Fibroblast of skin of left quadriceps (primary cell): Measurements from ENCODE around the gene TELO2.
"Not testable (repeated sequence)": the region's sequence is repeated elsewhere in the genome, so short reads cannot be mapped to it uniquely, and the experiment has no call there.

Experiments used
- DNase-seq, 2 experiments: peaks; one replicate each; pipeline ENCODE4 v3.0.0-alpha.2; 2013; ENCODE audit warnings: low read depth in 2 of 2

TELO2 gene

GRCh38 chr16:1457489-1458245 lies 35.5 kb upstream of the TELO2 start:
- no peak for DNase-seq

GRCh38 chr16:1458336-1458976 lies 34.7 kb upstream of the TELO2 start:
- peak; percentile 5 to 8 for DNase-seq

DNA sequence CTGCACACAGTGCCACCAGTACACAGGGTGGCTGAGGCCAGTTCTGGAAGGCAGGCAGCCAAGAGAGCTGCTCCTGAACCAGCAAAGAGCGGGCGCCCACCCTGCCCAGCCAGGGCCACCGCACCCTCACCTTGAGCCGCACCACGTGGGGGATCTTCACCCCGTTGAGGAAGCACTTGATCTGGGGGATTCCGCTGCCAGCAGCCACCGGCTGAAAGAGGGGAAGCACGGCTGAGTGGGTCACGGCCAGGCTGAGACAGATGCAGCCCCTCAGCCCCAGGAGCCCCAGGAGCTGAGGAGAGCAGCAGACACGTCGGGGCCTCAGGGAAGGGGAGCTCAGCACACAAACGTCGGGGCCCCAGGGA lies 34.2 kb upstream of the TELO2 start:
- no peak for DNase-seq

GRCh38 chr16:1459967-1460366 lies 33.2 kb upstream of the TELO2 start:
- no peak for DNase-seq

DNA sequence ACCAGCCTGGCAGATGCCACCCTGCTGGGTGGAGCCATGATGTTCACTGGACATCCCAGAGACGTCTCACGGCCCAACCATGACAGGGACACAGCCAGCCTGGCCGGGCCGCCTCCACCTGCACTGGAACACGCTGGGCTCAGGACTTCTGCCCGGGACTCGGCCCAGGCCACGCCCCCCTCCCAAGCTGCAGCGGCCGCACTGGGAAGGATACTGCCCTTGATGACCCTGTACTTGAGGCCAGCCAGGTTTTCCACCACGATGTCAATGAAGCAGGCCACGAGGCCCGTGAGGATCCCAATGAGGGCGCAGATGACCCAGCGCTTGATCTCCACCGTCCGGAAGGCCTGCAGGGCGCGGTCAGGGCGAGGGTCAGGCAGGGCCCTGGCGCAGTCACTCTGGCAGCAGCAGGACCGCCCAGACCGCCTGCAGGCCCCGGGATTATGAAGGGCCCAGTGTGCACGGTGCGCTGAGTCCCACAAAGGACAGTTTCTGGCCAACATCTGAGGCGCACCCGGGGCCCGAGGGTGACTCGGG lies 32.5 kb upstream of the TELO2 start:
- DNase-seq, result no peak

DNA sequence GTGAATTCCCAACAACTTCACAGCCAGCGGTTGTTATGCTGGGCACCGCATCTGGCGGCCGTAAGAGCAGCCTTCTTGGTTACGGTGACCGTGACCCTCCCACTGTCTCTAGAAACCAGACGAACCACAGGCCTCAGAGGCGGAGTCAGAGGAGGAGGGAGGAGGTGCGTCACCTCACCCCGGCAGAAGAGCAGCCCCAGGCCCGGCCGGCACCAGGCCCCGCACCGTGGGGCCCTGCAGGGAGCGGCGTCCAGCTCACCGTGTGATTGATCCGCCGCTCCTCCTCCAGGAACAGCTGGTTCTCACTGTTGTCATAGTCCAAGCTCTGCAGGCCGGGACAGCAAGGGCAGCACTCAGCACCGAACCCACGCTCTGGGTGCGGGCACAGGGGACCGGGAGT lies 32.0 kb upstream of the TELO2 start:
- DNase-seq, result no peak

- DNase-seq, result no peak
These were observed 28.8 kb upstream of the TELO2 start for GRCh38 chr16:1464196-1464893.

DNA sequence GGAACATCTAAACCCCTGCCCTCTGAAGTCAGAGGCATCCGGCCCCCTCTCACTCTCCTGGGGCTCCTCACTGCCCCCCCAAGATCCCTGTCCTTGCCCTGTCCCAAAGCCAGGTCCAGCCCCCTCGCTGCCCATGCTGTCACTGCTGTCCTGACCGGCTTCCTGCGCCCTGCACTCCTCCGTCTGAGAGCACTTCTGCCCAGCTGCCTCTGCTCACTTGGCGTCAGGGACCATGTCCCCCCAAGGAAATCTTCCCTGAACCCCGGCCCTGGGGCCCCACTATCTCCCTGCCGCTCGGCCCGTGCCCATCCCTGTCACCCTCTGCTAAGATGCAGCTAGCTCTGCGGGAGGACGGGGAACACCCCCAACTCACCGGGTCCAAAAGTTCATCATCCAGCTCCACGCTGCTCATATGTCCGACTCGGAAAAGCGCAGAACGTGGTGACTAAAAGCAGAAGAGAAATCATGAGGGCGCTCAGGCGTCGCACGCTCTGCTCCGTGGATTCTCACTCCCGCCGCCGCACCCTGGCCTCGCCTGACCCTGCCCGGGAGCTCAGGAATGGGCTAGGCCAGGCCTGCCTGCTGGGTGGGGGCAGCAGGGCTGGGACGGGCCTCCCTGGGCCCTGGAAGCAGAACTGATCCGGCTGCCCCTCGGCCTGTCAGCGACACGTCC lies 28.1 kb upstream of the TELO2 start:
- DNase-seq, result no peak

DNA sequence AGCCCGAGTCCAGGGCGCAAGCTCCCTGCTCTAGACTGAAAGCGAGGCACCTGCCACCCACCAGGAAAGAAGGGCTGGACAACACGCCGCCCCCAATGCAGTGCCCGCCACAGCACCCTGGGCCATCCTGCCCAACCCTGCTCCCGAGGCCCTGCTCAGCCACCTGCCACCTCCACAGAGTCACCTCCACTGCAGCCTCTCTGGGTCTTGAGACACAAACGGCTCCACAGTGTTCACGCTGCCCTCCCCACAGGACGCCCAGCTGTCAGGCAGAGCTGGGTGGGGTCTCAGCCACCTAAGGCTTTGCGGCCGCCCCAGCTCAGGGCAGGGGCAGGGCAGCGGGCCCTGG lies 27.6 kb upstream of the TELO2 start:
- no peak for DNase-seq

GRCh38 chr16:1466054-1466453 lies 27.1 kb upstream of the TELO2 start:
- no peak for DNase-seq

DNA sequence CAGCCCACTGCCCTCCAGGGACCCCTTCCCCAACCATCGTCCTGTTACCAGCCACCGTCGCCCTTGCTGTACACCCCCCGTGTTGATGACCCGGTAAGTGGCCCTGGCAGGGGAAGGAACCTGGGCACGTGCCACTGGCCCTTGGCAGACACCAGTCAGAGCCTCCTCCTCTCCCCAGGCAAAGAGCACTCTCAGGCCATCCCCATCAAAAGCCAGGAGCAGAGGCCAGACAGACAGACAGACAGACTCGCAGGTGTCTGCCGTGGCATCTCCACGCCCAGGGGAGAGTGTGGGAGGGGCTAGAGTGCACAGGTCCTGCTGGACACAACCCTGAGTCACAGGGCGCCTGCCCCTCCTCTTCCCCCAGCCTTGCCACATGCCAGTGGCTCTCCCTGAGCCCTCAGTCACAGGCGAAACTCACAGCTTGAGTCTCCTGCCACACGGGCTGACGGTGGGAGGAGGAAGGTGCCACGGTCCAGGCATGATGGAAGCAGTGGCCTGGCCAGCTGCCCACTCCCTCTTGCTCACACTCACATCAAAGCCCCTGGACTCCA lies 26.1 kb upstream of the TELO2 start:
- no peak for DNase-seq

GRCh38 chr16:1468426-1468810 lies 24.7 kb upstream of the TELO2 start:
- no peak for DNase-seq

- DNase-seq, result not testable (repeated sequence)
These were observed 24.0 kb upstream of the TELO2 start for GRCh38 chr16:1469141-1469540.

DNA sequence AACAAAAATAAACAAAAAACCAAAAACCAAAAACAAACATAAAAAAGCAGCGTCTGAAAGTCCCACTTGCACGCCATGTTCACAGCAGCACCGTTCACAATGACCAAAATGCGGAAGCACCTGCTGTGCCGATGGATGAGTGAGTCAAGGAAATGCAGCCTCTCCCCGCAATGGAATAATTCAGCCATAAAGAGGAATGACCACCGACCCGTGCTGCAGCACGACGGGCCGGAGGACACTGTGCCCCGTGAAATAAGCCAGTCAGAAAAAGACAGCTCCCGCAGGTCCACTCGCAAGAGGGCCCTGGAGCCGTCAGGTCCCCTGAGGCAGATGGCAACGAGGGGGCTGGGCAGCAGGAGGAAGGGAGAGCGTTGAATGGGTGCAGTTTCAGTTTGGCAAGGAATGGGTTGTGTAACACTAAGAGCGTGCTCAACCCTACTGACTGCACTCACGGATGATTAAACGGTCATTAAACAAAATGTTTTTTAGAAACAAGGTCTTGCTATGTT lies 23.4 kb upstream of the TELO2 start:
- DNase-seq, result no peak

DNA sequence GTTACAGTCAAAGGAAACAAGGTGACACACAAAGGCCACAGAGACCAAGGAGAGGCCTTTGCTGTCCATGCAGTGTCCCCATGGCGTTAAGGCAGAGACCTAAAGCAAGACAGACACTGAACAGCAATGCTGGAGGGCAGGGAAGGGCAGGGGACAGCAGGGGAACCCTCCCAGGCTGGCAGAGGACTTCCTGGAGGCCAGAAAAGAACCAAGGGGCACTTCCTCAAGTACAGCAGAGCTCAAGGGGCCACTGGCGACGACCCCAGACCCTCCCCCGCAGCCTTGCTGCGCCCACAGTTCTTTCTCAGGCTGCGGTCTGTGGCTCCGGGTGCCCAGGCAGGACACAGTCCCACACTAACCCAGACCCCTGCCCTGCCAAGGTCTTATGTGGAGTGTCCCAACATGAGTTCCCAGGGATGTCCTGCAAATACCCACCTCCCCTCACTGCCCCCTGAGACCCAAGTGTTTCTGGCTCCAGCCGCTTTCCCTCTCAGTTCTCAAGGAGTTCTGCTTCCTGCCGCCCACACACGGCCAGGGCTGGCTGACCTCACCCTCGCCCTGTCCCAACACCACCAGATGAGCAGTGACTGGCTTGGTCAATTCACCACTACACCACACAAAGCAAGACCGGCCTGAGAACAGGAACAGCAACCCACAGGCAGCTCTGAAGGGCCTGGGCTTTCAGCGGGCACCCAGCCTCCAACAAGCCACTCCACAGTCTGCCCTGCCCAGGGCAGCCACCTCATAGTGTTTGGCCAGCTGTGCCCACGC lies 22.5 kb upstream of the TELO2 start:
- DNase-seq, result no peak

GRCh38 chr16:1471569-1472194 lies 21.5 kb upstream of the TELO2 start:
- DNase-seq, result no peak

- no peak for DNase-seq
These were observed 20.2 kb upstream of the TELO2 start for GRCh38 chr16:1472974-1473373.

GRCh38 chr16:1474082-1474795 lies 18.9 kb upstream of the TELO2 start:
- DNase-seq, result no peak

DNA sequence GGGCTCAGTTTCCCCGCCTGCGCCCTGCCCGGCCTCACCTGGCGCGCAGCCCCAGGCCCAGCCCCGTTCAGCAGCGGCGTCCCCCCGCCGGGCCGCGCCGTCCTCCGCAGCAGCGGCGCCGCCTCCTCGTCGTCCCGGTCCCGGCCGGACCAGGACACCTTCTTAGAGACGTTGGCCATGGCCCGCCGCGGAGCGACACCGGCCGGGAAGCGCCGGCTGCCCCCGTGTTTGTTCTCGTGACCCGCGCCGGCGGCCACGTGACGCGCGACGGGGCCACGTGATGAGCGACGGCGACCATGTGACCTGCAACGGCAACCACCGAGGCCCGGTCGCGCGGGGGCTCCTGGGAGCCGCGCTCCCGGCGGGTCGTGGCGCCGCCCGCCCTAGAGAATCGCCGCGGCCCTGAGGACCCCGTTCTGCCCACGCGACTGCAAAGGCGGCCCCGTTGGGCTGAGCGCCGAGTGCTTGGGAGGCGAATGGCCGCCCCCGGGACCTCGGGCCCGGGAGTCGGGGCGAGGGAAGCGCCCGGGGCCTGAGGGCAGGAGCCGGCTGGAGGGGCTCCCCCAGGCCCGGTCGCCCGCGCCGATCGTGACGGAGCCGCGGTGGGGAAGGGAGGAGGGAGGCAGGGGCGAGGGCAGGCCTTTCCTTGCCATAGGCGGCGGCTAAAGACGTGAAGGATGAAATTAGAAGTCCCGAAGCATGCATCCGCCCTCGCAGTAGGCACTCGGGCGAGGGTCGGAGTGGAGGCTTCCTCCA lies 18.2 kb upstream of the TELO2 start, which contains the start of gene CLCN7:
Gene CLCN7 (minus strand): TSS at position 233 of the 756 bp plus-strand sequence. CDS start 54 bp downstream, at position 179.
- DNase-seq, result peak; percentile 55 to 61
